ENCODE data around the gene DPM2.

Gene DPM2

DNA sequence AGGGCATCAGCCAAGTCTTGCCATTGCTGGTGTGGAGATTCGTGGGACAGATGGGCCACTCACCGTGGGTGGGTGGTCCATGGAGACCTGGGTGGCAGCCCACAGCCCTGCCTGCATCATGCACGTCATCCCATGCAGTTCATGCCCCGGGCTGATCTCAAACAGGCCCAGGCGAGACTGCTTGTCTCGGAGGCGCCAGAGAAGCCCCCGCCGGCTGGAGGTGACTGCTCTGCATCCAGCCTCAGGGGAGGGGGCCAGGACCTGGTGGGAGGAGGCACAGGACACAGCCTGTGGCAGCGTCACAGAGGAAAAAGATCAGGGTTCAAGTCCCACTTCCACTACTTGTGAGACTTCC is 8.1 kb downstream of the DPM2 start:
- Histone ChIP-seq H2AFZ (ENCODE audit: insufficient read depth, low read length, poor library complexity) (no peak overlapping the region), H3K79me2 (ENCODE audit: control insufficient read depth, insufficient read depth, low read length, poor library complexity) (no peaks in the 10 kb centered on the region), H3K14ac (ENCODE audit: low read length) (no peak overlapping the region), H3K4ac (ENCODE audit: low read depth, low read length) (no peak overlapping the region), H2BK12ac (ENCODE audit: low read length) (no peak overlapping the region), H3K4me2 (ENCODE audit: low read length) (no peak overlapping the region), H3K4me3 (ENCODE audit: low read depth, low read length) (peak overlapping the region; percentile 52), H2AK5ac (ENCODE audit: low read length) (no peak overlapping the region), H3K9ac (ENCODE audit: low read length) (no peak overlapping the region), H2BK5ac (ENCODE audit: low read depth, low read length, poor library complexity) (no peak overlapping the region), H3K36me3 (ENCODE audit: control insufficient read depth in 1 of 2, insufficient read depth in 2 of 2, low read length in 2 of 2) (peaks cover under 1% of the 10 kb centered on the region in 2 experiments), H3K79me1 (ENCODE audit: low read length) (peaks cover 5% of the 10 kb centered on the region), H2BK120ac (ENCODE audit: insufficient read depth, low read length, poor library complexity) (no peak overlapping the region), H3K27me3 (ENCODE audit: insufficient read depth, low read length) (peaks cover 13% of the 10 kb centered on the region), H4K12ac (ENCODE audit: low read depth, low read length) (no peak overlapping the region), H3K18ac (ENCODE audit: low read length) (no peak overlapping the region), H3K23ac (ENCODE audit: low read length) (no peak overlapping the region), H4K91ac (ENCODE audit: low read depth, low read length) (no peak overlapping the region), H4K8ac (ENCODE audit: low read depth, low read length) (no peak overlapping the region), H3K27ac (ENCODE audit: low read depth, low read length) (no peak overlapping the region), H3K9me3 (ENCODE audit: insufficient read depth, low read depth, low read length) (peaks cover 5% of the 10 kb centered on the region), H3K4me1 (ENCODE audit: control insufficient read depth in 1 of 2, insufficient read depth in 2 of 2, low read length in 2 of 2) (peaks cover 14 to 26% of the 10 kb centered on the region in 2 experiments)
- no peak for DNase-seq
- no CpG with 5 or more reads among the region's 10 CpGs for WGBS (ENCODE audit: extremely low coverage, insufficient coverage, insufficient read length)

GRCh38 chr9:127928676-127929624 is 8.7 kb downstream of the DPM2 start:
- no peak for DNase-seq
- Histone ChIP-seq H3K79me1 (ENCODE audit: low read length) (peaks cover 5% of the 10 kb centered on the region), H4K91ac (ENCODE audit: low read depth, low read length) (no peak overlapping the region), H3K9ac (ENCODE audit: low read length) (no peak overlapping the region), H2AK5ac (ENCODE audit: low read length) (no peak overlapping the region), H3K9me3 (ENCODE audit: insufficient read depth, low read depth, low read length) (peaks cover 5% of the 10 kb centered on the region), H3K4me3 (ENCODE audit: low read depth, low read length) (peak overlapping the region; percentile 52), H3K36me3 (ENCODE audit: control insufficient read depth in 1 of 2, insufficient read depth in 2 of 2, low read length in 2 of 2) (no peaks in the 10 kb centered on the region), H2BK5ac (ENCODE audit: low read depth, low read length, poor library complexity) (no peak overlapping the region), H3K4me1 (ENCODE audit: control insufficient read depth in 1 of 2, insufficient read depth in 2 of 2, low read length in 2 of 2) (peaks cover 14 to 26% of the 10 kb centered on the region in 2 experiments), H3K27me3 (ENCODE audit: insufficient read depth, low read length) (peaks cover 13% of the 10 kb centered on the region), H2BK12ac (ENCODE audit: low read length) (no peak overlapping the region), H3K14ac (ENCODE audit: low read length) (no peak overlapping the region), H4K12ac (ENCODE audit: low read depth, low read length) (no peak overlapping the region), H2AFZ (ENCODE audit: insufficient read depth, low read length, poor library complexity) (no peak overlapping the region), H3K79me2 (ENCODE audit: control insufficient read depth, insufficient read depth, low read length, poor library complexity) (no peaks in the 10 kb centered on the region), H3K27ac (ENCODE audit: low read depth, low read length) (no peak overlapping the region), H4K8ac (ENCODE audit: low read depth, low read length) (no peak overlapping the region), H3K4me2 (ENCODE audit: low read length) (no peak overlapping the region), H3K23ac (ENCODE audit: low read length) (no peak overlapping the region), H3K18ac (ENCODE audit: low read length) (no peak overlapping the region), H3K4ac (ENCODE audit: low read depth, low read length) (no peak overlapping the region), H2BK120ac (ENCODE audit: insufficient read depth, low read length, poor library complexity) (no peak overlapping the region)
- no CpG with 5 or more reads among the region's 11 CpGs for WGBS (ENCODE audit: extremely low coverage, insufficient coverage, insufficient read length)

- Histone ChIP-seq H2BK120ac (ENCODE audit: insufficient read depth, low read length, poor library complexity) (no peak overlapping the region), H3K4me3 (ENCODE audit: low read depth, low read length) (no peak overlapping the region), H2AK5ac (ENCODE audit: low read length) (no peak overlapping the region), H3K79me2 (ENCODE audit: control insufficient read depth, insufficient read depth, low read length, poor library complexity) (no peaks in the 10 kb centered on the region), H3K4me2 (ENCODE audit: low read length) (peak overlapping the region; percentile 54), H4K12ac (ENCODE audit: low read depth, low read length) (no peak overlapping the region), H4K8ac (ENCODE audit: low read depth, low read length) (no peak overlapping the region), H4K91ac (ENCODE audit: low read depth, low read length) (no peak overlapping the region), H3K4me1 (ENCODE audit: control insufficient read depth in 1 of 2, insufficient read depth in 2 of 2, low read length in 2 of 2) (peaks cover 14 to 26% of the 10 kb centered on the region in 2 experiments), H3K14ac (ENCODE audit: low read length) (no peak overlapping the region), H2AFZ (ENCODE audit: insufficient read depth, low read length, poor library complexity) (no peak overlapping the region), H3K18ac (ENCODE audit: low read length) (no peak overlapping the region), H3K4ac (ENCODE audit: low read depth, low read length) (no peak overlapping the region), H3K23ac (ENCODE audit: low read length) (no peak overlapping the region), H3K36me3 (ENCODE audit: control insufficient read depth in 1 of 2, insufficient read depth in 2 of 2, low read length in 2 of 2) (no peaks in the 10 kb centered on the region), H3K27ac (ENCODE audit: low read depth, low read length) (no peak overlapping the region), H3K9ac (ENCODE audit: low read length) (no peak overlapping the region), H2BK5ac (ENCODE audit: low read depth, low read length, poor library complexity) (no peak overlapping the region), H3K27me3 (ENCODE audit: insufficient read depth, low read length) (peaks cover 13% of the 10 kb centered on the region), H2BK12ac (ENCODE audit: low read length) (no peak overlapping the region), H3K9me3 (ENCODE audit: insufficient read depth, low read depth, low read length) (peaks cover 5% of the 10 kb centered on the region), H3K79me1 (ENCODE audit: low read length) (peaks cover 5% of the 10 kb centered on the region)
- no CpG with 5 or more reads among the region's 24 CpGs for WGBS (ENCODE audit: extremely low coverage, insufficient coverage, insufficient read length)
- DNase-seq: no peak
These were observed 9.5 kb downstream of the DPM2 start for GRCh38 chr9:127927988-127928675.

DNA sequence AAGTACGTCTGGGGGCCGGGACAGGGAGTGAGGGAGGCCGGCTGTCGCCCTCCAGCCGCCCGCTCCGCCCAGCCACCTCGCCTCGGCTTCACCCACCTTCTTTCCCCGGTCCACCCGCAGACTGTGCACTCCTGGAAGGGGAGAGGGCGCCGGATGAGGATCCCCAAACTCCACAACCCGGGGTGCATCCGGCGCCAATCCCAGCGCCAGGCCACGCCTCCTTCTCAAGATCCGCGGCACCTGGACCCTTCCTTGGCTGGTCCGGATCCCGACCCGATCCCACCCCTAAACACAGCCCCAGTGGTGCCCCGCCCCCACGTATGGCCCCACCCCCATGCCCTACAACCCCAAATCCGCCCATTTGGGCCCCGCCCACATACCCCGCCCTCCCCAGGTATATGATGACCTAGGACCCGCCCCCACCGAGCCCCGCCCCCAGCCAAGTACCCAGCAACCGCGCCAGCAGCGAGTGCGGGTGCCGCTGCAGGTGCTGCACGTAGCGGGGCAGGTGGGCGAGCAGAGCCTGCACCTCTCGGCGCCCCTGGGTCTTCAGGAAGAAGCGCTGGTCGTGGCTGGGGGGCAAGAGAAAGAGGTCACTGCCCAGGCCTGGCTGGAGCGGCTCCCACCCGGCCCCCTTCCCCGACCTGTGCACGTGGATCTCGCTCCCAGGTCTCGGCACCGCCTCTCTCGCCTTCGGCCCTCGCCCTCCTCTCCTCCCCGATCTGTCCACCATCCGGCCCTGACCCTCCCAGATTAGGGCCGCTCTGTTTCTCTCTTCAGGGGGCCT is 10.3 kb downstream of the DPM2 start:
- Histone ChIP-seq H3K36me3 (ENCODE audit: control insufficient read depth in 1 of 2, insufficient read depth in 2 of 2, low read length in 2 of 2) (no peaks in the 10 kb centered on the region), H2BK5ac (ENCODE audit: low read depth, low read length, poor library complexity) (no peak overlapping the region), H4K12ac (ENCODE audit: low read depth, low read length) (no peak overlapping the region), H4K8ac (ENCODE audit: low read depth, low read length) (peak overlapping the region; percentile 3), H3K18ac (ENCODE audit: low read length) (no peak overlapping the region), H3K4me3 (ENCODE audit: low read depth, low read length) (peak overlapping the region; percentile 53), H2BK120ac (ENCODE audit: insufficient read depth, low read length, poor library complexity) (no peak overlapping the region), H3K79me2 (ENCODE audit: control insufficient read depth, insufficient read depth, low read length, poor library complexity) (no peaks in the 10 kb centered on the region), H3K27me3 (ENCODE audit: insufficient read depth, low read length) (peaks cover 13% of the 10 kb centered on the region), H3K23ac (ENCODE audit: low read length) (no peak overlapping the region), H2AFZ (ENCODE audit: insufficient read depth, low read length, poor library complexity) (peak overlapping the region; percentile 73), H3K27ac (ENCODE audit: low read depth, low read length) (no peak overlapping the region), H2BK12ac (ENCODE audit: low read length) (no peak overlapping the region), H4K91ac (ENCODE audit: low read depth, low read length) (no peak overlapping the region), H3K4ac (ENCODE audit: low read depth, low read length) (no peak overlapping the region), H3K4me2 (ENCODE audit: low read length) (peak overlapping the region; percentile 55), H3K4me1 (ENCODE audit: control insufficient read depth in 1 of 2, insufficient read depth in 2 of 2, low read length in 2 of 2) (peaks cover 14 to 26% of the 10 kb centered on the region in 2 experiments), H3K9me3 (ENCODE audit: insufficient read depth, low read depth, low read length) (peaks cover 5% of the 10 kb centered on the region), H3K9ac (ENCODE audit: low read length) (no peak overlapping the region), H2AK5ac (ENCODE audit: low read length) (no peak overlapping the region), H3K79me1 (ENCODE audit: low read length) (peaks cover 5% of the 10 kb centered on the region), H3K14ac (ENCODE audit: low read length) (no peak overlapping the region)
- DNase-seq: peak; percentile 66 to 75
- WGBS (ENCODE audit: extremely low coverage, insufficient coverage, insufficient read length): no CpG with 5 or more reads among the region's 56 CpGs
